Stimulated activated CD4-positive, alpha-beta T cell treated with anti-CD3 and anti-CD28 coated beads, Interleukin-12 subunit alpha, Interleukin-12 subunit beta, amount 100 ng/mL, for 24 hours (primary cell): ENCODE data around the gene ZSCAN5A.
"Not testable (repeated sequence)": the region's sequence is repeated elsewhere in the genome, so short reads cannot be mapped to it uniquely, and the experiment has no call there.

Experiments
- DNase-seq, 2 experiments: peaks; one replicate each; pipeline ENCODE4 v3.0.0-alpha.2; 2020; ENCODE audit warnings: low read depth in 2 of 2

Gene ZSCAN5A

DNA sequence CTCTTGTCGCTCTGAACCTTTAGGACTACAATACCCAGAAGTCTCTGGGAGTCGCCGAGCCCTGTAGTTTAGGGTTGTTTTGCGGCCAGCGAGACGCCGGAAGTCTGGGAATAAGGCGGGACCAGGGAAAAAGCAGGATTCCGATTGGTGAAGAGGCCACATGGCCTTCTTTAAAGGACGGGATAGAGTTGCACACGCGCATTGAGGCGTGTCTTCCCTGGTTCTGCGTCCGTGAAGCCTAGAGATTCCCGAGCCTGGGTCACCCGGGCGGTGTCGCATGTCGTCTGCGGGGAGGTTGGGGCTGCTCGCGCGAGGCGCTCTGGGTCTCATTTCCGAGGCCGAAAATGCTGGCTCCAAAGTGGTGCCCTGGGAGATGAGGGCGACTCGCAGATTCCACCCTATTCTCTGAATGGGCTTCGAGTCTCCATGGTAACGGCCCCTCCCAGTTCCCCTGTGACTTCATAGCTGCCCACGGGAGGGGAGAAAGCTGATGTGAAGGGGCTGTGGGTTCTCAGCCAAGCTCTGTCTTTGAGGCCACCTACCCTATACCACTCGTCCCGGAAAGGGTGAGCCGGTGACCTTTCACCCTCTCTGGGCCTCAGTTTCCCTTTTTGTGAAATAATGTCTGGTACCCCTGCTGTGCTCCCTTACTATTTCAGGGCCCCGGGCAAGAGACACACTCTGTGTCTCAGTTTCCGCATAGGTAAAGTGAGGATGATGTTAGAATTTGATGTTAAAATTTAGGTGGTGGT lies 614 bp upstream of the ZSCAN5A start:
- peak; percentile 83 to 84 for DNase-seq

- DNase-seq: no peak
Observed at GRCh38 chr19:56314018-56314380, 640 bp downstream of the ZSCAN5A start.

- no peak for DNase-seq
Observed at GRCh38 chr19:56312787-56313657, 1.6 kb downstream of the ZSCAN5A start.

GRCh38 chr19:56312342-56312741 lies 2.3 kb downstream of the ZSCAN5A start:
- DNase-seq: no peak

- DNase-seq: no peak
Observed at GRCh38 chr19:56310462-56310861, 4.2 kb downstream of the ZSCAN5A start.

DNA sequence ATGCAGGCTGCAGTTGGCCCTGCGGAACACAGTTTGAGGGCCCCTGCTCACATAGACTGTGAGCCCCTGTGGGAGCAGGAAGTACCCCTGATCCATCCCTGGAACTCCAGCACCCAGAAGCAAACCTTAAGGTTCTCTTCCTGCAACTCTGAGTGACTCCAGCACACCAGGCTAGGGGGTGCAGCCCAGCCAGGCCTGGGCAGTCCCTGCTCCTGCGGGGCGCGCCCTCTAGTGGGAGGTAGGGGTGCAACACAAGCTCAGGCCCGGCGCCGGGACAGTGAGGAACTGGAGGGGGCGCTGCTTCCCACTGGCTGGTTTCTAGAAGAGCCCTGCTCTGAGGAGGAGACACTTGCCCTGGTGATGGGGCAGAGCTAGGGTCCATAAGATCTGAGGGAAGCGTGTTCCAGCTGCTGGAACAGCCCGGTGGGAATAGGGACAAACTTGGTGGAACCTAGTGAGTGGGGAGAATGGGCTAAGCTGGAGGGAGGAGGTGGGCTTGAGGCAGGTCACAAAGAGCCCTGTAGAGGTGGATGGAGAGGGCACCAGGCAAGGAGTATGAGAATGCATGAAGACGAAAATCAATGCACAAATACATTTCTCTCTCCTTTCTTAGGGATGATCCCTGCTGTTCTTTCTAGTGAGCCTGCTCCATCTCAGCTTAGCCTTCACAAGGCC lies 5.0 kb downstream of the ZSCAN5A start:
- peak; percentile 15 to 40 for DNase-seq

DNA sequence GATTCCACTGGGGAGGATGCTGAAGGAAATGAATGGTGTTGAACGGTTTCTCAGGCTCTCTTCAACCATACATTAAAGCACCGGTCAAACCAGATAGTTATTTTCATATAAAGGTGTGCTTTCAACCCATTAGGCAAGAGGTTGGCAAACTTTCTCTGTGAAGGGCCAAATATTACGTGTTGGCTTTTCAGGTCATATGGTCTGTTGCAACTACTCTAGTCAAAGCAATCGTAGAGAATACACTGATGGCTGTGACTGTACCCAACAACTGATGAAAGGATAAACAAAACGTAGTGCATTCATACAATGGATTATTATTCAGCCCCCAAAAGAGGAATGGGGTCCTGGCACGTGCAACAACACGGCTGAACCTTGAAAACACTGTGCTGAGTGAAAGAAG lies 5.8 kb downstream of the ZSCAN5A start:
- no peak for DNase-seq

DNA sequence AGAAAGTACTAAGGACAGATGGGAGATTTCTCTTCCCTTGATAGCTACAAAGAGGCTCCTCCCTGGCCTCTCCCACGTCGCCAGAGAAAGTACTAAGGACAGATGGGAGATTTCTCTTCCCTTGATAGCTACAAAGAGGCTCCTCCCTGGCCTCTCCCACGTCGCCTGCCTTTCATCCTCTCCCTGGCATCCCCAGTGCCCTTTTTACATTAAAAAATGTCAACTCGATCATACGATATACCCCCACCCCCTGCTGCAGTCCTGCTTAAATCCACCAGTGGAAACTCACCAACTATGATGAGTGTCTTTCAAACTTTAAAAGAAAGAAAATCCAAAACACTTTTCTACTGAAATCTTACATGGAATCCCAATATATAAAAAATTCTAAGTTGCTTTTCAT lies 7.6 kb downstream of the ZSCAN5A start:
- not testable (repeated sequence) for DNase-seq

DNA sequence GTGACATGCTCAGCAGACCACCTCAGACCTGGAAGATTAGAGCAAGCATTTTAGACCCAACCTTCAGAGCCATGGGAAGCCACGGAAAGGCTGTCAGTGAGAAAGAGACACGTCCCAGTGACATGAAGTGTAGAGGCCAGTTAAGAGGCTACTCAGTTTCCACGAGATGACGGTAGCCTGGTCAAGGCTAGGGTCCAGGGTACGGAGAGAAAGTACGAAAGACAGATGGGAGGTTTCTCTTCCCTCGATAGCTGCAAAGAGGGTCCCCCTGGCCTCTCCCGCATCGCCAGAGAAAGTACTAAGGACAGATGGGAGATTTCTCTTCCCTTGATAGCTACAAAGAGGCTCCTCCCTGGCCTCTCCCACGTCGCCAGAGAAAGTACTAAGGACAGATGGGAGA lies 8.6 kb downstream of the ZSCAN5A start:
- no peak for DNase-seq

- DNase-seq: no peak
Observed at GRCh38 chr19:56304243-56304642, 10.4 kb downstream of the ZSCAN5A start.

GRCh38 chr19:56301886-56302620 lies 12.6 kb downstream of the ZSCAN5A start:
- no peak for DNase-seq

- no peak for DNase-seq
Observed at GRCh38 chr19:56301155-56301554, 13.5 kb downstream of the ZSCAN5A start.

DNA sequence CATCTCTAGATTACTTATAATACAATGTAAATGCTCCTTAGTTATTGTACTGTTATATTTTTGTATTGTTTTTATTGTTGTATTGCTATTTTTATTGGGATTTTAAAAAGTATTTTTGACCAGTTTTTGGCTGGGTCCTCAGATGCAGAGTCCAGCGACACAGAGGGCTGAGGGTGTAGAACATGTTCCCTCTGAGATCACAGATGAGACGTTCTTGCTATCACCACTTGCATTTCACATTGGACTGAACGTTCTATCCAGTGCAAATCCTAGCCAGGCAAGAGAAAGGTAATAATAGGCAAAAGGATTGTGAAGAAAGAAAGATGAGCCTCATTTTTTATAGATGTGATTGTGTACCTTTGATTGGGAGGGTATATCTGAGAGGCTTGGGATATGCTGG lies 15.0 kb downstream of the ZSCAN5A start:
- no peak for DNase-seq

DNA sequence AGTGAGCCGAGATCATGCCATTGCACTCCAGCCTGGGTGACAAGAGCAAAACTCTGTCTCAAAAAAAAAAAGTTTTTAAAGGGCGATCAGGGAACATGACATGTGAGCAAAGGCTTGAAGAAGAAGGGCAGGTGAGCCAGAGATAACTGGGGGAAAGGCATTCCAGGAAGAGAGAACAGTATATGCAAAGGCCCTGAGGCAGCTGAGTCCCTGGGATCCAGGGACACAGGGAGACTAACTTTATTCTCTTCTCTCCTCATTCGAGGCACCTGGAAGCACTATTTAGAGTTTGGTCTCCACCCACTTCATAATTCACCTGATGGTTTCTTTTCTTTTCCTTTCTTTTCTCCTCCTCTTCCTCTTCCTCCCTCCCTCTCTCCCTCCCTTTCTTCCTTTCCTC lies 17.6 kb downstream of the ZSCAN5A start:
- no peak for DNase-seq

- DNase-seq: no peak
Observed at GRCh38 chr19:56295531-56296455, 18.8 kb downstream of the ZSCAN5A start.

DNA sequence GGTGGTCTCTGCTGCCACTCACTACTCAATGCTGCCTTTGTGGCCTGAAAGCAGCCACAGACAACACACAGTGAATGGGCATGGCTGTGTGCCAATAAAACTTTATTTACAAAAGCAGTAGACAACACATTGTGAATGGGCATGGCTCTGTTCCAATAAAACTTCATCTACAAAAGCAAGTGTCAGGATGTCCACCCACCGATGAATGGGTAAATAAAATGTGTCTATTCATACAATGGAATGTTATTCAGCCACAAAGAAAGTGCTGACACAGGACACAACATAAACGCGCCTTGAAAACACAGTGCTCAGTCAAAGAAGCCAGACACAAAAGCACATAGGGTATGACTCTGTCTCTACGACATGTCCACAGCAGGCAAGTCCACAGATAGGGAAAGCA lies 20.1 kb downstream of the ZSCAN5A start:
- DNase-seq: no peak

DNA sequence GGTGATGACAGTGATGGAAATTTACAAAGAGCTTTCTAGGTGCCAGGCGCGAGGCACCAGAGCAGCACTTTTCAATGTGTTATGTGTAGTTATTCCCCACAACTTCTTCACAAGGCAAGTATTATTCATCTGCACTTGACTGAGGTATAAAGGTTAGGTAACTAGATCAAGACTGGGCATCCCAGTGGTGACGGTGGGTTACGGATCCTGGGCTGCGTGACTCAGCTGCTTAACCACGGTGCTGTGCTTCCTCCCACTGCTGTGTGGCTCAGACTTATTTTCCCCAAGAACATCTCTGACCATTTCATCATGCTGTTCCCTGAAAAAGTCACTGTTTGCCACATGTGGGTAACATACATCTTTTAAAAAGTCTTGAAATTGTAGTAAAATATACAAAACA lies 22.8 kb downstream of the ZSCAN5A start:
- no peak for DNase-seq

- no peak for DNase-seq
Observed at GRCh38 chr19:56290104-56290503, 24.5 kb downstream of the ZSCAN5A start.

- no peak for DNase-seq
Observed at GRCh38 chr19:56284746-56285145, 29.9 kb downstream of the ZSCAN5A start.

- no peak for DNase-seq
Observed at GRCh38 chr19:56282809-56283208, 31.8 kb downstream of the ZSCAN5A start.
